Renal pelvis (tissue), 4 donors: Measurements from ENCODE around the gene TECPR2. TPM values are rescaled to one million over a fixed set of nuclear protein-coding genes. Genes with fewer than 3 reads are reported as not detected.
A peak's percentile ranks its signal among the peaks of the same experiment; 100 is the strongest.

Source experiments
- DNase-seq: peaks from one replicate; pipeline ENCODE4 v3.0.0-alpha.2; 2013
- polyA plus RNA-seq, 3 donors: library from polyadenylated mRNA; unstranded; fragments of 120-200 nt; gene quantifications; one replicate each; pipeline ENCODE4 v1.2.1, GENCODE V29; 2013; ENCODE audit not compliant: insufficient read length in 3 of 3

Gene TECPR2
- polyA plus RNA-seq, 3 donors: 18.4 to 20.9 (median 18.5) TPM

- DNase-seq: no peak
Observed at GRCh38 chr14:102374264-102374663, 11.5 kb downstream of the TECPR2 start.

- no peak for DNase-seq
Observed at GRCh38 chr14:102375119-102375518, 12.4 kb downstream of the TECPR2 start.

GRCh38 chr14:102377696-102378095 lies 15.0 kb downstream of the TECPR2 start:
- no peak for DNase-seq

- DNase-seq: no peak
Observed at GRCh38 chr14:102378830-102379229, 16.1 kb downstream of the TECPR2 start.

- DNase-seq: no peak
Observed at GRCh38 chr14:102387086-102387485, 24.3 kb downstream of the TECPR2 start.

GRCh38 chr14:102389246-102389645 lies 26.5 kb downstream of the TECPR2 start:
- no peak for DNase-seq

GRCh38 chr14:102390064-102390855 lies 27.5 kb downstream of the TECPR2 start:
- no peak for DNase-seq

- DNase-seq: no peak
Observed at GRCh38 chr14:102392506-102392905, 29.8 kb downstream of the TECPR2 start.

- no peak for DNase-seq
Observed at GRCh38 chr14:102394717-102395375, 32.1 kb downstream of the TECPR2 start.

- no peak for DNase-seq
Observed at GRCh38 chr14:102396521-102396920, 33.8 kb downstream of the TECPR2 start.

- DNase-seq: no peak
Observed at GRCh38 chr14:102403028-102403427, 40.3 kb downstream of the TECPR2 start.

GRCh38 chr14:102407258-102407657 lies 44.5 kb downstream of the TECPR2 start:
- DNase-seq: no peak

- no peak for DNase-seq
Observed at GRCh38 chr14:102408724-102409123, 46.0 kb downstream of the TECPR2 start.

- DNase-seq: no peak
Observed at GRCh38 chr14:102415671-102416070, 52.9 kb downstream of the TECPR2 start.

- peak; percentile 24 for DNase-seq
Observed at GRCh38 chr14:102417001-102417431, 54.3 kb downstream of the TECPR2 start.

- DNase-seq: no peak
Observed at GRCh38 chr14:102417646-102418045, 54.9 kb downstream of the TECPR2 start.

GRCh38 chr14:102418169-102418852 lies 55.6 kb downstream of the TECPR2 start:
- DNase-seq: no peak

GRCh38 chr14:102418853-102419240 lies 56.1 kb downstream of the TECPR2 start:
- DNase-seq: no peak

- no peak for DNase-seq
Observed at GRCh38 chr14:102419276-102419675, 56.5 kb downstream of the TECPR2 start.

GRCh38 chr14:102419716-102420115 lies 57.0 kb downstream of the TECPR2 start:
- no peak for DNase-seq

GRCh38 chr14:102421411-102422057 lies 58.8 kb downstream of the TECPR2 start:
- peak; percentile 17 for DNase-seq

GRCh38 chr14:102424520-102424919 lies 61.8 kb downstream of the TECPR2 start:
- DNase-seq: no peak
